Fibroblast of lung (primary cell): ENCODE data around the gene NME2.

Source experiments
- EZH2 ChIP-seq: IDR thresholded peaks from 2 replicates; pipeline ENCODE4 v1.5.1; 2012; ENCODE audit warnings: low read length, control low read depth, mild to moderate bottlenecking; ENCODE audit errors: missing control alignments
- TF ChIP-seq, protein P1 (sequence below), 2 donors: IDR thresholded peaks in 1 of 2; conservative IDR thresholded peaks in 1 of 2; 1 replicate in 1 of 2; 2 replicates in 1 of 2; pipeline ENCODE4 v1.5.1; 2011 to 2012; ENCODE audit warnings: low read length in 2 of 2, control low read depth in 1 of 2, inconsistent platforms in 1 of 2, low read depth in 1 of 2, mild to moderate bottlenecking in 1 of 2

GRCh38 chr17:51170736-51171135 lies 4.5 kb downstream of the NME2 start:
- TF ChIP-seq, protein P1, sequence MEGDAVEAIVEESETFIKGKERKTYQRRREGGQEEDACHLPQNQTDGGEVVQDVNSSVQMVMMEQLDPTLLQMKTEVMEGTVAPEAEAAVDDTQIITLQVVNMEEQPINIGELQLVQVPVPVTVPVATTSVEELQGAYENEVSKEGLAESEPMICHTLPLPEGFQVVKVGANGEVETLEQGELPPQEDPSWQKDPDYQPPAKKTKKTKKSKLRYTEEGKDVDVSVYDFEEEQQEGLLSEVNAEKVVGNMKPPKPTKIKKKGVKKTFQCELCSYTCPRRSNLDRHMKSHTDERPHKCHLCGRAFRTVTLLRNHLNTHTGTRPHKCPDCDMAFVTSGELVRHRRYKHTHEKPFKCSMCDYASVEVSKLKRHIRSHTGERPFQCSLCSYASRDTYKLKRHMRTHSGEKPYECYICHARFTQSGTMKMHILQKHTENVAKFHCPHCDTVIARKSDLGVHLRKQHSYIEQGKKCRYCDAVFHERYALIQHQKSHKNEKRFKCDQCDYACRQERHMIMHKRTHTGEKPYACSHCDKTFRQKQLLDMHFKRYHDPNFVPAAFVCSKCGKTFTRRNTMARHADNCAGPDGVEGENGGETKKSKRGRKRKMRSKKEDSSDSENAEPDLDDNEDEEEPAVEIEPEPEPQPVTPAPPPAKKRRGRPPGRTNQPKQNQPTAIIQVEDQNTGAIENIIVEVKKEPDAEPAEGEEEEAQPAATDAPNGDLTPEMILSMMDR (conservative IDR thresholded peaks at IDR 0.05 in 1 of 2, IDR thresholded peaks at IDR 0.05 in 1 of 2; ENCODE audit: low read depth in 1 of 2, low read length in 2 of 2): no peak
- no peak for TF ChIP-seq EZH2
